CD14-positive monocyte (primary cell): ENCODE data around the gene IGFBP1. TPM values are rescaled to one million over a fixed set of nuclear protein-coding genes. Genes with fewer than 3 reads are reported as not detected.

Experiments used
- DNase-seq, 3 donors: peaks; one replicate each; pipeline ENCODE4 v3.0.0-alpha.2; 2011 to 2022
- H2AFZ ChIP-seq: 2 replicates; pipeline ENCODE4 v1.6.0; 2012; ENCODE audit warnings: mild to moderate bottlenecking, low read depth, low read length, inconsistent platforms; ENCODE audit not compliant: insufficient read depth, poor library complexity, severe bottlenecking
- H3K27ac ChIP-seq, 2 donors: 1 replicate in 1 of 2; 2 replicates in 1 of 2; pipeline ENCODE4 v1.5.1; 2012 to 2013; ENCODE audit warnings: low read length in 2 of 2, control low read depth in 1 of 2, inconsistent platforms in 1 of 2, low read depth in 1 of 2, mild to moderate bottlenecking in 1 of 2
- H3K27me3 ChIP-seq, 2 donors: one replicate each; pipeline versions ENCODE4 v1.6.0 to v1.6.1; 2011 to 2013; ENCODE audit warnings: low read length in 2 of 2; ENCODE audit not compliant: control insufficient read depth in 2 of 2, insufficient read depth in 2 of 2
- H3K36me3 ChIP-seq, 2 donors: replicated peaks in 1 of 2; 1 replicate in 1 of 2; 2 replicates in 1 of 2; pipeline versions ENCODE4 v1.5.1 to v1.6.1; 2012 to 2013; ENCODE audit warnings: low read length in 2 of 2, control low read depth in 1 of 2, inconsistent platforms in 1 of 2, mild to moderate bottlenecking in 1 of 2; ENCODE audit not compliant: insufficient read depth in 2 of 2, control insufficient read depth in 1 of 2
- H3K4me1 ChIP-seq, 2 donors: 1 replicate in 1 of 2; 2 replicates in 1 of 2; pipeline versions ENCODE4 v1.5.1 to v1.6.1; 2012 to 2013; ENCODE audit warnings: low read length in 2 of 2, control low read depth in 1 of 2, inconsistent platforms in 1 of 2, mild to moderate bottlenecking in 1 of 2, moderate library complexity in 1 of 2; ENCODE audit not compliant: insufficient read depth in 2 of 2, control insufficient read depth in 1 of 2
- H3K4me2 ChIP-seq: replicated peaks from 2 replicates; pipeline ENCODE3; 2012; ENCODE audit warnings: low read length, moderate library complexity, mild to moderate bottlenecking; ENCODE audit not compliant: poor library complexity, severe bottlenecking; ENCODE audit errors: extremely low read depth
- H3K4me3 ChIP-seq, 3 experiments: fragments of 200-600 bp in 1 of 3; sonication (generic) in 1 of 3; replicated peaks in 1 of 3; 1 replicate in 2 of 3; 2 replicates in 1 of 3; pipeline ENCODE4 v1.5.1; 2011 to 2013; ENCODE audit warnings: low read length in 3 of 3, mild to moderate bottlenecking in 3 of 3, control low read depth in 2 of 3, low read depth in 2 of 3, inconsistent platforms in 1 of 3, moderate library complexity in 1 of 3
- H3K79me2 ChIP-seq: 2 replicates; pipeline ENCODE4 v1.6.0; 2012; ENCODE audit warnings: mild to moderate bottlenecking, control low read depth, inconsistent platforms, low read length, moderate library complexity; ENCODE audit not compliant: insufficient read depth
- H3K9ac ChIP-seq: 2 replicates; pipeline ENCODE4 v1.6.0; 2017; ENCODE audit warnings: low read length, mild to moderate bottlenecking; ENCODE audit not compliant: insufficient read depth, poor library complexity, severe bottlenecking
- H3K9me3 ChIP-seq, 2 donors: replicated peaks in 1 of 2; 1 replicate in 1 of 2; 2 replicates in 1 of 2; pipeline versions ENCODE4 v1.5.1 to v1.6.1; 2012 to 2013; ENCODE audit warnings: low read length in 2 of 2, control low read depth in 1 of 2; ENCODE audit not compliant: control insufficient read depth in 1 of 2, insufficient read depth in 1 of 2
- H4K20me1 ChIP-seq: 2 replicates; pipeline ENCODE4 v1.6.0; 2012; ENCODE audit warnings: mild to moderate bottlenecking, low read length, control low read depth, moderate library complexity; ENCODE audit not compliant: insufficient read depth
- H3K27ac Mint-ChIP-seq, 7 donors: one replicate each; pipeline ENCODE4 v1.8.0; 2020; ENCODE audit warnings: mild to moderate bottlenecking in 7 of 7, mixed read lengths in 7 of 7, moderate library complexity in 6 of 7, inconsistent platforms in 2 of 7
- H3K27me3 Mint-ChIP-seq, 3 donors: one replicate each; pipeline ENCODE4 v1.8.0; 2021 to 2022; ENCODE audit warnings: low read depth in 3 of 3, mild to moderate bottlenecking in 3 of 3, mixed read lengths in 3 of 3, moderate library complexity in 3 of 3, inconsistent platforms in 1 of 3
- H3K36me3 Mint-ChIP-seq, 2 donors: one replicate each; pipeline ENCODE4 v1.8.0; 2020; ENCODE audit warnings: mixed read lengths in 2 of 2, inconsistent platforms in 1 of 2, mild to moderate bottlenecking in 1 of 2
- H3K4me1 Mint-ChIP-seq: one replicate; pipeline ENCODE4 v1.8.0; 2020; ENCODE audit warnings: mild to moderate bottlenecking, mixed read lengths
- H3K4me3 Mint-ChIP-seq, 2 donors: one replicate each; pipeline ENCODE4 v1.8.0; 2020; ENCODE audit warnings: mild to moderate bottlenecking in 2 of 2, mixed read lengths in 2 of 2, moderate library complexity in 1 of 2
- H3K9me3 Mint-ChIP-seq, 7 donors: one replicate each; pipeline ENCODE4 v1.8.0; 2020 to 2022; ENCODE audit warnings: mixed read lengths in 7 of 7, mild to moderate bottlenecking in 6 of 7, moderate library complexity in 6 of 7, inconsistent platforms in 2 of 7
- WGBS: methylation state at CpG from one replicate; pipeline ENCODE4 v1.1.5; 2013; ENCODE audit warnings: missing lambda C conversion rate; ENCODE audit not compliant: insufficient coverage; 5-methylcytosine and 5-hydroxymethylcytosine counted together
- intact Hi-C, 2 donors: fragments of 100-400 bp; cut with micrococcal nuclease; formaldehyde crosslinking; loops; one replicate each; pipeline versions ENCODE4 v1.15.0 to v1.15.1; 2023
- polyA plus RNA-seq, 3 donors: library from polyadenylated mRNA; depleted of rRNA in 1 of 3; unstranded in 2 of 3; stranded (reverse) in 1 of 3; fragments of 300-500 nt in 2 of 3; fragments of >200 nt in 1 of 3; fragmentation: Illumina TruSeq in 2 of 3; gene quantifications; 1 replicate in 2 of 3; 2 replicates in 1 of 3; pipeline ENCODE4 v1.2.3, GENCODE V29; 2012 to 2021
- TF ChIP-seq, protein P1 (sequence below): fragments of 200-600 bp; IDR thresholded peaks from one replicate; pipeline ENCODE4 v1.8.0; 2022; ENCODE audit warnings: antibody characterized with exemption, mild to moderate bottlenecking

IGFBP1 gene
- polyA plus RNA-seq, 3 donors, result not detected

DNA sequence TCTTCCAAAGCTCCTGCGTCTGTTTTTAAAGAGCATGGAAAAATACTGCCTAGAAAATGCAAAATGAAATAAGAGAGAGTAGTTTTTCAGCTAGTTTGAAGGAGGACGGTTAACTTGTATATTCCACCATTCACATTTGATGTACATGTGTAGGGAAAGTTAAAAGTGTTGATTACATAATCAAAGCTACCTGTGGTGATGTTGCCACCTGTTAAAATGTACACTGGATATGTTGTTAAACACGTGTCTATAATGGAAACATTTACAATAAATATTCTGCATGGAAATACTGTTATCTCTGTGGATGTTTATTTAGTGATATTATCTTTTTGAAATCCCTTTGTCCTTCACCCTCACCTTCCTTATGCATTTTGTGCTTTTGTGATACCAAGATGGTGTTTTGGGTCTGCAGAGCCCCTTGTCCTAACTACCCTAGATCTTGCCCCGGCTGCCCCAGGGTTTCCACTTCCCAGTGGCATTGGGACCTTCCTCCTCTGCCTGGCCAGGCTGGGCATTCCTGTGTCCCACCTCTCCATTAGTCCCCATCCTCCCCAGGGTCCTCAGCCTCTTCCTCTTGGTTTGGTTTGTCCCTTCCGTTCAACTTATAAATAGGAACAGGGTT lies 5.2 kb downstream of the IGFBP1 start:
- H3K27ac Mint-ChIP-seq, result no peak overlapping the region
- peaks cover 0 to 3% (median 0%) of the 10 kb centered on the region in 7 donors for H3K9me3 Mint-ChIP-seq
- no peaks in the 10 kb centered on the region for H3K36me3 Mint-ChIP-seq
- intact Hi-C loops, result no loop called here
- Histone ChIP-seq H3K27ac (no peak overlapping the region), H3K27me3 (peaks cover 17 to 23% of the 10 kb centered on the region in 2 donors), H4K20me1 (no peaks in the 10 kb centered on the region), H3K4me1 (no peaks in the 10 kb centered on the region), H3K36me3 (no peaks in the 10 kb centered on the region), H3K9ac (no peak overlapping the region), H3K4me2 (no peak overlapping the region), H2AFZ (no peak overlapping the region), H3K4me3 (no peak overlapping the region), H3K9me3 (peaks cover 0 to 4% of the 10 kb centered on the region in 2 donors), H3K79me2 (no peaks in the 10 kb centered on the region)
- DNase-seq, result no peak
- no peak overlapping the region for H3K4me3 Mint-ChIP-seq
- WGBS, result 20% methylated on average over 1 of the region's 5 CpGs
- TF ChIP-seq, protein P1, sequence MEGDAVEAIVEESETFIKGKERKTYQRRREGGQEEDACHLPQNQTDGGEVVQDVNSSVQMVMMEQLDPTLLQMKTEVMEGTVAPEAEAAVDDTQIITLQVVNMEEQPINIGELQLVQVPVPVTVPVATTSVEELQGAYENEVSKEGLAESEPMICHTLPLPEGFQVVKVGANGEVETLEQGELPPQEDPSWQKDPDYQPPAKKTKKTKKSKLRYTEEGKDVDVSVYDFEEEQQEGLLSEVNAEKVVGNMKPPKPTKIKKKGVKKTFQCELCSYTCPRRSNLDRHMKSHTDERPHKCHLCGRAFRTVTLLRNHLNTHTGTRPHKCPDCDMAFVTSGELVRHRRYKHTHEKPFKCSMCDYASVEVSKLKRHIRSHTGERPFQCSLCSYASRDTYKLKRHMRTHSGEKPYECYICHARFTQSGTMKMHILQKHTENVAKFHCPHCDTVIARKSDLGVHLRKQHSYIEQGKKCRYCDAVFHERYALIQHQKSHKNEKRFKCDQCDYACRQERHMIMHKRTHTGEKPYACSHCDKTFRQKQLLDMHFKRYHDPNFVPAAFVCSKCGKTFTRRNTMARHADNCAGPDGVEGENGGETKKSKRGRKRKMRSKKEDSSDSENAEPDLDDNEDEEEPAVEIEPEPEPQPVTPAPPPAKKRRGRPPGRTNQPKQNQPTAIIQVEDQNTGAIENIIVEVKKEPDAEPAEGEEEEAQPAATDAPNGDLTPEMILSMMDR, result no peak
- H3K27me3 Mint-ChIP-seq, result peaks cover 26 to 46% (median 33%) of the 10 kb centered on the region in 3 donors
- H3K4me1 Mint-ChIP-seq, result no peaks in the 10 kb centered on the region

DNA sequence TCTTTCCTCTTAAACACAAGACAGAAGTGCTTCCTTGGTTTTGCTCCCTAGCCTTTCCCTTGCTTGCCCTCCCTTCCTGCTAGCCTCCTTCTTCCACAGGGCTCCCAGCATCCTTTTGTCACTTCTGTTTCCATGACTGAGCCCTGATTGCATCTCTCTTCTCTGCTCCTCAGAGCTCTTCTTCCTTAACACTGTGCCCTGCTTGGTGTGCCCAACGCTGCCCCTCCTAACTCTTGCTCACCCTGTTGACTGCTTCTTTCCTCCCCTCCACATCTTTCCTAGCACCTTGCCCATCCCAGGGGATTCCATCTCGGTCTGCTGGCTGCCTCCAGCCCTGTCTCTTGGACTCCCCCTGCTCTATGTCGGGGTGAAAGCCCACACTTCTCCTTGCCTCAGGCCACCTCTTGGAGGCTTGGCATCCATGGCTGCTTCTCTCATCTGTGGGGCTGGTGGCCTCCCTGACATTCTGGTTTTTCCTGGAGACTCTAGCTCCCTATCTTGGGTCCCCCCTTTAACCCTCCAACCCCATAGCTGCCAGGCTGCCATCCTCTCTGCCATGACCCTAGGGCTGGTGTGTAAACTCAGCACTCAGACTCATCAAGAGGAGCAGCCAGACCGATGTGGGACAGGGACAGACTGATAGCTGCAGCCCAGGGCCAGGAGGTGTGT lies 5.8 kb downstream of the IGFBP1 start:
- H3K27ac Mint-ChIP-seq, result no peak overlapping the region

More for the DNA sequence above, 5.8 kb downstream of the IGFBP1 start:
- 87% methylated on average over 4 of the region's 4 CpGs for WGBS
- Histone ChIP-seq H2AFZ (no peak overlapping the region), H3K9me3 (peaks cover 0 to 3% of the 10 kb centered on the region in 2 donors), H3K4me2 (no peak overlapping the region), H3K27ac (no peak overlapping the region), H3K79me2 (no peaks in the 10 kb centered on the region), H3K4me3 (no peak overlapping the region), H3K9ac (no peak overlapping the region), H3K4me1 (no peaks in the 10 kb centered on the region), H3K36me3 (no peaks in the 10 kb centered on the region), H3K27me3 (peaks cover 15 to 19% of the 10 kb centered on the region in 2 donors), H4K20me1 (no peaks in the 10 kb centered on the region)
- DNase-seq, result no peak
- no peaks in the 10 kb centered on the region for H3K4me1 Mint-ChIP-seq
- H3K27me3 Mint-ChIP-seq, result peaks cover 21 to 39% (median 27%) of the 10 kb centered on the region in 3 donors
- intact Hi-C loops, result no loop called here
- peaks cover 0 to 3% (median 0%) of the 10 kb centered on the region in 7 donors for H3K9me3 Mint-ChIP-seq
- TF ChIP-seq, protein P1, result no peak
- H3K4me3 Mint-ChIP-seq, result no peak overlapping the region
- no peaks in the 10 kb centered on the region for H3K36me3 Mint-ChIP-seq
